ENCODE data around the gene PDZD2.

DNA sequence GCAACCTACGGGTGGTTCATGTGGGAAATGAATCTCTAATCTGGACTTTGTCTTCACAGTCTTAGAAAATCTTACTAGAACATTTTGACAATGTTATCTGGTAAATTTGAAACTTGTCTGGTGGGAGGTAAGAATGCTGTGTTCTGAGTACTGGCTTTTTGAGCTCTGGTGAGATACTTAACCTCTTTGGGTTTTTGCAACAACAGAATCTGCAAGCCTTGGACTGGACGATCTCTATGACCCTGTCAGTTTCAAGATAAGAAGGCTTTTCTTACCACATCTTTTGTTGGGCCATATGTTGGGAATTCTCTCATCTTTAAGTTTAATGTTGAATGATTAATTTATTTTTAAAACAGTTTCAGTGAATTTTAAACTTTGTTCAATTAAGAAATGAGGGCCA lies 422.3 kb downstream of the PDZD2 start:
- TF ChIP-seq, protein P1, sequence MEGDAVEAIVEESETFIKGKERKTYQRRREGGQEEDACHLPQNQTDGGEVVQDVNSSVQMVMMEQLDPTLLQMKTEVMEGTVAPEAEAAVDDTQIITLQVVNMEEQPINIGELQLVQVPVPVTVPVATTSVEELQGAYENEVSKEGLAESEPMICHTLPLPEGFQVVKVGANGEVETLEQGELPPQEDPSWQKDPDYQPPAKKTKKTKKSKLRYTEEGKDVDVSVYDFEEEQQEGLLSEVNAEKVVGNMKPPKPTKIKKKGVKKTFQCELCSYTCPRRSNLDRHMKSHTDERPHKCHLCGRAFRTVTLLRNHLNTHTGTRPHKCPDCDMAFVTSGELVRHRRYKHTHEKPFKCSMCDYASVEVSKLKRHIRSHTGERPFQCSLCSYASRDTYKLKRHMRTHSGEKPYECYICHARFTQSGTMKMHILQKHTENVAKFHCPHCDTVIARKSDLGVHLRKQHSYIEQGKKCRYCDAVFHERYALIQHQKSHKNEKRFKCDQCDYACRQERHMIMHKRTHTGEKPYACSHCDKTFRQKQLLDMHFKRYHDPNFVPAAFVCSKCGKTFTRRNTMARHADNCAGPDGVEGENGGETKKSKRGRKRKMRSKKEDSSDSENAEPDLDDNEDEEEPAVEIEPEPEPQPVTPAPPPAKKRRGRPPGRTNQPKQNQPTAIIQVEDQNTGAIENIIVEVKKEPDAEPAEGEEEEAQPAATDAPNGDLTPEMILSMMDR (IDR thresholded peaks at IDR 0.05), result no peak
- TF ChIP-seq EZH2phosphoT487 (IDR thresholded peaks at IDR 0.05) (no peak), EZH2 (IDR thresholded peaks at IDR 0.05) (no peak)

Measured in neural progenitor cell (in vitro differentiated cells).